Kidney (tissue), 14 donors: ENCODE data around the gene ABLIM2. TPM values are rescaled to one million over a fixed set of nuclear protein-coding genes. Genes with fewer than 3 reads are reported as not detected.

Experiments used
- DNase-seq, 5 donors: peaks; one replicate each; pipeline ENCODE4 v3.0.0-alpha.2; 2013 to 2020
- FAIRE-seq: peaks from 2 replicates; lab custom pipeline; 2012; peaks lifted over from hg19 to GRCh38; lab: Jason Lieb, UNC
- H3K27ac ChIP-seq, 2 donors: one replicate each; pipeline ENCODE4 v1.7.0; 2013; ENCODE audit warnings: low read depth in 2 of 2, low read length in 2 of 2, inconsistent platforms in 1 of 2
- H3K27me3 ChIP-seq: one replicate; pipeline ENCODE4 v1.7.1; 2013; ENCODE audit warnings: low read length, inconsistent platforms; ENCODE audit not compliant: control insufficient read depth, insufficient read depth
- H3K36me3 ChIP-seq, 3 donors: one replicate each; pipeline versions ENCODE4 v1.7.0 to v1.7.1; 2013; ENCODE audit warnings: low read length in 3 of 3, control low read depth in 1 of 3, inconsistent platforms in 1 of 3; ENCODE audit not compliant: insufficient read depth in 3 of 3, control insufficient read depth in 2 of 3
- H3K4me1 ChIP-seq, 3 donors: one replicate each; pipeline versions ENCODE4 v1.7.0 to v1.7.1; 2013; ENCODE audit warnings: low read length in 3 of 3, inconsistent platforms in 1 of 3, low read depth in 1 of 3; ENCODE audit not compliant: control insufficient read depth in 2 of 3, insufficient read depth in 2 of 3
- H3K4me3 ChIP-seq, 3 donors: one replicate each; pipeline versions ENCODE4 v1.7.0 to v1.8.1; 2013; ENCODE audit warnings: low read length in 3 of 3, control low read depth in 1 of 3, inconsistent platforms in 1 of 3
- H3K9ac ChIP-seq, 3 donors: one replicate each; pipeline versions ENCODE4 v1.7.0 to v1.7.1; 2013; ENCODE audit warnings: low read length in 3 of 3, control low read depth in 1 of 3, inconsistent platforms in 1 of 3
- H3K9me3 ChIP-seq, 3 donors: one replicate each; pipeline versions ENCODE4 v1.7.0 to v1.7.1; 2013; ENCODE audit warnings: low read length in 3 of 3, control low read depth in 1 of 3, inconsistent platforms in 1 of 3; ENCODE audit not compliant: control insufficient read depth in 2 of 3, insufficient read depth in 1 of 3
- CTCF ChIP-seq: IDR thresholded peaks from 3 replicates; pipeline ENCODE4 v1.5.1; 2012; ENCODE audit warnings: mild to moderate bottlenecking, moderate library complexity, borderline replicate concordance; ENCODE audit not compliant: insufficient read depth; ENCODE audit errors: extremely low read depth
- intact Hi-C: fragments of 100-400 bp; cut with DNase I; formaldehyde crosslinking; loops from one replicate; pipeline ENCODE4 v1.11.1; 2022
- polyA plus RNA-seq: library from polyadenylated mRNA; stranded (reverse); fragments of 350-450 nt; fragmentation: Illumina TruSeq; extraction: RNeasy Lipid Tissue Mini Kit (QIAGEN cat#74804); gene quantifications from one replicate; pipeline ENCODE4 v1.2.3, GENCODE V29; 2014; ENCODE audit warnings: low read depth, low replicate concordance; ENCODE audit not compliant: insufficient read depth
- total RNA-seq: library from RNA; stranded (reverse); fragmentation: NEBNext Ultra II Directional; extraction: Animal tissue kit (Norgen Biotek cat#: 25700); gene quantifications from one replicate; pipeline ENCODE4 v1.2.1, GENCODE V29; 2021
- donor health status: control.
- donor health status: control.
- donor health status: control.
- donor health status: control.
- donor health status: control.
- donor health status: DM: yes; HTN: yes; CAD: no.
- donor health status: Normal renal cell carcinoma (clear cell type).

ABLIM2 gene
- total and polyA plus RNA-seq, 2 donors from 2014 or later: 9.5 to 23.3 TPM

GRCh38 chr4:7938266-7938608 is 220.4 kb downstream of the ABLIM2 start:
- Histone ChIP-seq H3K4me3 (peak overlapping the region; percentile 57 to 69 (median 65)), H3K4me1 (peaks cover 0 to 8% (median 4%) of the 10 kb centered on the region in 3 donors), H3K36me3 (no peaks in the 10 kb centered on the region), H3K9me3 (no peaks in the 10 kb centered on the region), H3K27ac (peak overlapping the region in 1 of 2 donors; percentile 72), H3K9ac (peak overlapping the region; percentile 5 to 19 (median 10)), H3K27me3 (no peaks in the 10 kb centered on the region)
- intact Hi-C loops: no loop called here
- peak in 1 of 5 donors; percentile 39 for DNase-seq
- no peak for FAIRE-seq
- TF ChIP-seq CTCF: no peak

- no peak for FAIRE-seq
- Histone ChIP-seq H3K4me3 (no peak overlapping the region), H3K27ac (no peak overlapping the region), H3K4me1 (peaks cover 0 to 8% (median 4%) of the 10 kb centered on the region in 3 donors), H3K36me3 (no peaks in the 10 kb centered on the region), H3K9ac (no peak overlapping the region), H3K27me3 (no peaks in the 10 kb centered on the region), H3K9me3 (no peaks in the 10 kb centered on the region)
- no peak for TF ChIP-seq CTCF
- intact Hi-C loops: no loop called here
- no peak for DNase-seq
Observed at GRCh38 chr4:7937006-7937405, 221.6 kb downstream of the ABLIM2 start.

- Histone ChIP-seq H3K27ac (no peak overlapping the region), H3K9me3 (no peaks in the 10 kb centered on the region), H3K4me1 (peaks cover 3 to 10% (median 4%) of the 10 kb centered on the region in 3 donors), H3K36me3 (no peaks in the 10 kb centered on the region), H3K9ac (no peak overlapping the region), H3K27me3 (no peaks in the 10 kb centered on the region), H3K4me3 (no peak overlapping the region)
- DNase-seq (peak in 1 of 5 donors; percentile 19), FAIRE-seq (no peak)
- TF ChIP-seq CTCF: no peak
- intact Hi-C loops: no loop called here
Observed at GRCh38 chr4:7933651-7934510, 224.7 kb downstream of the ABLIM2 start.
